SU-DHL-6 (cell line): ENCODE data around the gene LPCAT3.

Experiments
- H2AFZ ChIP-seq: fragments of 200-600 bp; sonication (generic); 2 replicates; pipeline ENCODE4 v1.6.1; 2014; ENCODE audit warnings: low read depth, mild to moderate bottlenecking, moderate library complexity, mixed read lengths, antibody characterized with exemption, low read length; ENCODE audit not compliant: severe bottlenecking
- H3F3A ChIP-seq: fragments of 200-600 bp; shearing (Covaris generic); 2 replicates; pipeline ENCODE4 v1.6.0; 2016; ENCODE audit warnings: antibody characterized with exemption, mild to moderate bottlenecking; ENCODE audit not compliant: insufficient read depth
- H3K27ac ChIP-seq: fragments of 200-600 bp; sonication (generic); 2 replicates; pipeline ENCODE4 v1.5.1; 2016; ENCODE audit warnings: low read depth, mild to moderate bottlenecking, low read length, moderate library complexity, mixed read lengths
- H3K27me3 ChIP-seq: fragments of 200-600 bp; sonication (generic), shearing (Covaris generic); 2 replicates; pipeline ENCODE4 v1.6.0; 2014; ENCODE audit warnings: mild to moderate bottlenecking, low read length
- H3K36me3 ChIP-seq: fragments of 200-600 bp; sonication (generic); 2 replicates; pipeline ENCODE4 v1.6.1; 2014; ENCODE audit warnings: mild to moderate bottlenecking, low read length, mixed read lengths
- H3K4me2 ChIP-seq: fragments of 300-600, 200-600 bp; shearing (Covaris generic), sonication (generic); 2 replicates; pipeline ENCODE4 v1.6.0; 2014; ENCODE audit warnings: low read length, low read depth, mild to moderate bottlenecking; ENCODE audit not compliant: poor library complexity, severe bottlenecking
- H3K4me3 ChIP-seq: fragments of 200-600 bp; sonication (generic); 2 replicates; pipeline ENCODE4 v1.5.1; 2014; ENCODE audit warnings: antibody characterized with exemption, low read length, mild to moderate bottlenecking, mixed read lengths; ENCODE audit not compliant: insufficient read depth, poor library complexity, severe bottlenecking
- H3K79me2 ChIP-seq: fragments of 200-600 bp; sonication (generic); 2 replicates; pipeline ENCODE4 v1.6.1; 2014; ENCODE audit warnings: mild to moderate bottlenecking, low read length, moderate library complexity; ENCODE audit not compliant: insufficient read depth
- H3K9ac ChIP-seq: fragments of 200-600 bp; sonication (generic); 2 replicates; pipeline ENCODE4 v1.7.0; 2014; ENCODE audit warnings: mild to moderate bottlenecking, low read length
- H3K9me2 ChIP-seq: fragments of 200-600 bp; sonication (generic); replicated peaks from 2 replicates; pipeline ENCODE4 v1.6.1; 2014; ENCODE audit warnings: low read length; ENCODE audit not compliant: insufficient read depth
- H3K9me3 ChIP-seq: fragments of 200-600 bp; sonication (generic); 2 replicates; pipeline ENCODE4 v1.6.1; 2014; ENCODE audit warnings: low read length, mixed read lengths; ENCODE audit not compliant: insufficient read depth
- H4K20me1 ChIP-seq: fragments of 200-600 bp; sonication (generic); 2 replicates; pipeline ENCODE4 v1.6.1; 2014; ENCODE audit warnings: low read depth, mild to moderate bottlenecking, antibody characterized with exemption, low read length, moderate library complexity, mixed read lengths
- CTCF ChIP-seq: fragments of 200-600 bp; sonication (generic); IDR thresholded peaks from one replicate; pipeline ENCODE4 v1.5.1; 2017; ENCODE audit warnings: antibody characterized with exemption, mild to moderate bottlenecking, low read length, moderate library complexity; ENCODE audit not compliant: insufficient read depth, poor library complexity, severe bottlenecking
- EZH2phosphoT487 ChIP-seq: fragments of 200-600 bp; sonication (generic), shearing (Covaris generic); conservative IDR thresholded peaks from 2 replicates; pipeline ENCODE4 v1.6.1; 2018; ENCODE audit warnings: mild to moderate bottlenecking, antibody characterized with exemption, low read length, moderate library complexity, mixed read lengths

LPCAT3 gene

GRCh38 chr12:7008864-7009263, 9.4 kb downstream of the LPCAT3 start:
- no peaks in the 10 kb centered on the region for H3K36me3 ChIP-seq
- H2AFZ ChIP-seq = no peak overlapping the region
- peaks cover 11% of the 10 kb centered on the region; the same call in 1 of the 2 replicates for H3K79me2 ChIP-seq
- H3K4me3 ChIP-seq = no peak overlapping the region
- H3K9ac ChIP-seq = no peak overlapping the region
- no peaks in the 10 kb centered on the region for H3K9me2 ChIP-seq
- H3K4me2 ChIP-seq = no peak overlapping the region
- no peaks in the 10 kb centered on the region for H4K20me1 ChIP-seq
- H3F3A ChIP-seq = no peaks in the 10 kb centered on the region; the same call in 1 of the 2 replicates
- no peaks in the 10 kb centered on the region for H3K27me3 ChIP-seq
- no peaks in the 10 kb centered on the region for H3K9me3 ChIP-seq
- TF ChIP-seq EZH2phosphoT487 = no peak
- TF ChIP-seq CTCF = no peak
- H3K27ac ChIP-seq = no peak overlapping the region

- H3K36me3 ChIP-seq = no peaks in the 10 kb centered on the region
- H3K27me3 ChIP-seq = no peaks in the 10 kb centered on the region
- no peak overlapping the region for H2AFZ ChIP-seq
- peaks cover 11% of the 10 kb centered on the region; the same call in 1 of the 2 replicates for H3K79me2 ChIP-seq
- H3K9ac ChIP-seq = no peak overlapping the region
- no peak overlapping the region for H3K4me3 ChIP-seq
- TF ChIP-seq EZH2phosphoT487 (no peak), CTCF (no peak)
- H3F3A ChIP-seq = no peaks in the 10 kb centered on the region; the same call in 1 of the 2 replicates
- no peaks in the 10 kb centered on the region for H3K9me2 ChIP-seq
- H4K20me1 ChIP-seq = no peaks in the 10 kb centered on the region
- H3K27ac ChIP-seq = no peak overlapping the region
- no peaks in the 10 kb centered on the region for H3K9me3 ChIP-seq
- H3K4me2 ChIP-seq = no peak overlapping the region
Observed at GRCh38 chr12:7006639-7007038, 11.6 kb downstream of the LPCAT3 start.

GRCh38 chr12:7005311-7005710, 13.0 kb downstream of the LPCAT3 start:
- Histone ChIP-seq H3F3A (no peaks in the 10 kb centered on the region; the same call in 1 of the 2 replicates), H3K27ac (no peak overlapping the region), H3K36me3 (no peaks in the 10 kb centered on the region), H3K9me2 (no peaks in the 10 kb centered on the region), H3K9ac (no peak overlapping the region), H3K4me3 (no peak overlapping the region), H3K4me2 (no peak overlapping the region), H4K20me1 (no peaks in the 10 kb centered on the region), H3K9me3 (no peaks in the 10 kb centered on the region), H3K79me2 (peaks cover 11% of the 10 kb centered on the region; the same call in 1 of the 2 replicates), H3K27me3 (no peaks in the 10 kb centered on the region), H2AFZ (no peak overlapping the region)
- no peak for TF ChIP-seq CTCF
